ENCODE measurements around the gene HDHD5.

- TF ChIP-seq EZH2 (IDR thresholded peaks at IDR 0.05; ENCODE audit: borderline replicate concordance, low read depth, low read length, poor library complexity, severe bottlenecking), result no peak
- TF ChIP-seq, protein P1, sequence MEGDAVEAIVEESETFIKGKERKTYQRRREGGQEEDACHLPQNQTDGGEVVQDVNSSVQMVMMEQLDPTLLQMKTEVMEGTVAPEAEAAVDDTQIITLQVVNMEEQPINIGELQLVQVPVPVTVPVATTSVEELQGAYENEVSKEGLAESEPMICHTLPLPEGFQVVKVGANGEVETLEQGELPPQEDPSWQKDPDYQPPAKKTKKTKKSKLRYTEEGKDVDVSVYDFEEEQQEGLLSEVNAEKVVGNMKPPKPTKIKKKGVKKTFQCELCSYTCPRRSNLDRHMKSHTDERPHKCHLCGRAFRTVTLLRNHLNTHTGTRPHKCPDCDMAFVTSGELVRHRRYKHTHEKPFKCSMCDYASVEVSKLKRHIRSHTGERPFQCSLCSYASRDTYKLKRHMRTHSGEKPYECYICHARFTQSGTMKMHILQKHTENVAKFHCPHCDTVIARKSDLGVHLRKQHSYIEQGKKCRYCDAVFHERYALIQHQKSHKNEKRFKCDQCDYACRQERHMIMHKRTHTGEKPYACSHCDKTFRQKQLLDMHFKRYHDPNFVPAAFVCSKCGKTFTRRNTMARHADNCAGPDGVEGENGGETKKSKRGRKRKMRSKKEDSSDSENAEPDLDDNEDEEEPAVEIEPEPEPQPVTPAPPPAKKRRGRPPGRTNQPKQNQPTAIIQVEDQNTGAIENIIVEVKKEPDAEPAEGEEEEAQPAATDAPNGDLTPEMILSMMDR (conservative IDR thresholded peaks at IDR 0.05; ENCODE audit: low read depth, low read length), result no peak
Observed at GRCh38 chr22:17091851-17092250, 67.2 kb downstream of the HDHD5 start.
